NK-92 treated with Interleukin-12 subunit alpha and Interleukin-12 subunit beta, amount 100 ng/mL, for 24 hours (cell line): ENCODE measurements around the gene STT3A.
"Not testable (repeated sequence)": the region's sequence is repeated elsewhere in the genome, so short reads cannot be mapped to it uniquely, and the experiment has no call there.

Source experiments
- DNase-seq: peaks from one replicate; lab custom pipeline; 2025; lab: John Stamatoyannopoulos, UW

STT3A gene

DNA sequence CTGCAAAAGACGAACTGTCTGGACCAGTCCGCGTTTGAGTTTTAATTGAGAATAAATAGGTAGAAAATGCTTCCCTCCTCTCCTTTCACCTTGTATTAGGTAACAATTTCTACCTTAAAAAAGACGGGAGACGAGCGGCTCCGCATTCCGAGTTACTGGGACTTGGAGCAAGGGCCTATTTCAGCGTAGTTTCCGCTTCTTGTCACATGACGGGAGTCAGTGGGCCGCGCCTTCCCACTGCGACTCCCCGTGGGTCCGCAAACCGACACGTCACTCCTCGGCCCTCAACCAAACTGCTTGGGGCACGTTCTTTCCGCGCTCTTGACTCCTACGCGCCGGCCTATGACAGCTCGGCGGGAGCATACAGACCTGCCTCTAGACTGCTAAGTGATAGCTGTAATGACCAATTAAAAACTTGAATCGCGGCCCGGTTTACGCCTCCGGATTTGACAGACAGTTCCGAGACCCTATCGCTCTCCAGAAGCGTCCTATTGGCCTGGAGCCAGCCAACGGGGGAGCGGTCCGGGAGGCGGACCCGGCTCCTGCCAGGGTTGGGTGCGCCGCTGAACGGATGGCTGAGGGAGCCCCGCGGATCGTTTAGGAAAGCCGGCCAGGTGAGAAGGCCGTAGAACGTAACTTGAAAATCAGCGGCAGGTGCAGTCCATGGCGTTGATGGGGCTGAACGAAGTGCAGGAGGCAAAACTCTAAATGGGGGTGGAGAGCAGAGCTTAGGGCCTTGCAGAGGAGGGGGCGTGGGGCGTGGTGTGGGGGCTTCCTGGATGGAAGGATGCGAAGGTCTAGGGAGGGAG is at the start of gene STT3A:
Gene STT3A, plus strand, starts transcription at position 548 of the 809 bp plus-strand sequence. CDS start 3,064 bp downstream, outside the sequence.
- DNase-seq = peak; percentile 98

GRCh38 chr11:125550780-125551179 is 41.9 kb upstream of the STT3A start:
- no peak for DNase-seq

GRCh38 chr11:125551835-125552342 is 40.8 kb upstream of the STT3A start:
- DNase-seq = no peak

DNA sequence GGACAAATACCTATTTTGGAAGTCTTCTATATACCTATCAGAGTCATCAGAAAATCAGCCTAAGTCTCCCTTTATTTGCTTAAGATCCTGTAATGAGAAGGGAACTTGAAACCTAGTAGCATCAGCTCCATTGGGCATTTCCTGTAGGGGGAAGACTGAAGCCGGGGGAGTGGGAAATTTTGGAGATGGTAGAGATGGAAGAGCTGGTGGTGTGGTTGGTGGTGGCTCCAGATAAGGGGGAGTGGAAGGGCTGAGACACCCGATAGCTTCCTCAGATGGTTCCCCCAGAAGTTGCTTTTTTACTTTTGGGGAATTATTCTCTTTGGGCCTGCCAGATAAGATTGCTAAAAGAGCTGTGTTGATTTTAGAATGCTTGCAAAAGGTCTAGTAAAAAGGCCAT is 39.7 kb upstream of the STT3A start:
- no peak for DNase-seq

- DNase-seq = no peak
Measured at GRCh38 chr11:125553357-125553756, 39.3 kb upstream of the STT3A start.

GRCh38 chr11:125554038-125554437 is 38.6 kb upstream of the STT3A start:
- no peak for DNase-seq

- DNase-seq = no peak
Measured at GRCh38 chr11:125559888-125560287, 32.8 kb upstream of the STT3A start.

- DNase-seq = no peak
Measured at GRCh38 chr11:125561924-125562323, 30.7 kb upstream of the STT3A start.

GRCh38 chr11:125562430-125562829 is 30.2 kb upstream of the STT3A start:
- DNase-seq = no peak

DNA sequence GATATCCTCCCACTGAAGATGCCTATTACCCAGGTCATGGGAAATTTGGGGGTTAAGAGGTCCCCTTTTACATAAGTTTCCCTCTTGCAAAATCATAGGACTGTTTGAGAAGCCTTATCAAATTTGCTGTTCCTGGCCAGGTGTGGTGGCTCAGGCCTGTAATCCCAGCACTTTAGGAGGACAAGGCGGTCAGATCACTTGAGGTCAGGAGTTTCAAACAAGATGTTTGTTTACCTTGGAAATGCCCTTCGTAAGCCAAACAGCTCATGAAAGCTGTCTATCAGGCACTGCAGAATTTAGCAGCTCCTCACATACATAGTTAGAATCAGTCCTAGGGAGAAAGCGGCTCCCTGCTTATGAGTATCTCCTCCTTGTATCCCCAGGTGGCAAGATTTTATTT is 28.3 kb upstream of the STT3A start:
- no peak for DNase-seq

GRCh38 chr11:125566235-125566634 is 26.4 kb upstream of the STT3A start:
- no peak for DNase-seq

DNA sequence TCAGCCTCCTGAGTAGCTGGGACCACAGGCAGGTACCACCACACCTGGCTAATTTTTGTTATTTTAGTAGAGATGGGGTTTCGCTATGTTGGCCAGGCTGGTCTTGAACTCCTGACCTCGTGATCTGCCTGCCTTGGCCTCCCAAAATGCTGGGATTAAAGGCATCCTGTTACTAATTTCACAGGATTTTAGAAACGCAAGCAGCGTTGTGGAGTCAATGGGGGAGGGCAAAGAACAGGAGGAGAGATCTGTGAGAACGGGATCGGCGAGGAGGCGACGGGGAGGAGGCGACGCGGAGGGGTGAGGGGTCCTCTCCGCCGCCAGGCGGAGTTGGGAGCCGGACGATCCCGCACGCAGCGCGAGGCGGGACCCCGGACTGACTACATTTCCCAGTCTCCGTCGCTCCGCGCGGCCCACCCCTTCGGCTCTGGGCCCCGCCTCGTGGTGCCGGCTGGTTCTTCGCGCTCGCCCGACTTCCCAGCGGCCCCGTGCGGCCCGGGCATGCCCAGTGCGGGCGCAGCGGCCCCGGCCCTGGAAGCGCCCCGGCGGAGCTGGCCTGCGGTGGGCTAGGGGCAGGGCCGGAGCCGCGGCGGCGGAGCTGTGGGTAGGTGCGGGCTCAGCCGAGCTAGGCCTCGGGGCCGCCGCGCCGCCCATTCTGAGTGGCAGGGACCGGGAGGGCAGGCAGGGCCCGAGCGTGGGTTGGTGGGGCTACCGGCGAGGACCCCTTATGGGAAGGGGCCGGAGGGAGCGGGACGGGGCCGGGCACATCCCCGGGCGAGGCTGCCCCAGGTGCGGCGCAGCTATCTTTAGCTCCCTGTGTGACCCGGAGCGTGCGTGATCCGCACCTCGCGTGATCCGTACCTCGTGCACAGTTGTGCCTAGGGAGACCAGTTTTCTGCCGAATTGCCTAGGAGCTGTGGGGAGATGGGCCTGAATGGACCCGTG is 23.4 kb upstream of the STT3A start, which contains the start of gene EI24:
Gene EI24, plus strand, starts transcription at position 508 of the 945 bp plus-strand sequence. CDS start 3,051 bp downstream, outside the sequence.
- DNase-seq = peak; percentile 86

- no peak for DNase-seq
Measured at GRCh38 chr11:125569915-125570621, 22.6 kb upstream of the STT3A start.

- no peak for DNase-seq
Measured at GRCh38 chr11:125570952-125571351, 21.7 kb upstream of the STT3A start.

- DNase-seq = no peak
Measured at GRCh38 chr11:125572916-125573315, 19.7 kb upstream of the STT3A start.

DNA sequence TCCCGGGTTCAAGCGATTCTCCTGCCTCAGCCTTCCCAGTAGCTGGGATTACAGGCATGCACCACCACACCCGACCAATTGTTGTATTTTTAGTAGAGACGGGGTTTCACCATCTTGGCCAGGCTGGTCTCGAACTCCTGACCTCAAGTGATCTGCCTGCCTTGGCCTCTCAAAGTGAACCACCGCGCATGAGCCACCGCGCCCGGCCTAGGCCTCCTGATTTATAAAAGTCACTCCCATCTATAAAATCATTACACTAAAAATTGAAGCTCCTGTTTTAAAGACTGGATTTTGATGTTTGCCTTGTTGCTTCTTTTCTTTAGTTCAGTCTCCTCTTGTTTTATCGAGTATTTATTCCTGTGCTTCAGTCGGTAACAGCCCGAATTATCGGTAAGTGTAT is 15.5 kb upstream of the STT3A start:
- DNase-seq = not testable (repeated sequence)

- DNase-seq = no peak
Measured at GRCh38 chr11:125578783-125579182, 13.9 kb upstream of the STT3A start.

DNA sequence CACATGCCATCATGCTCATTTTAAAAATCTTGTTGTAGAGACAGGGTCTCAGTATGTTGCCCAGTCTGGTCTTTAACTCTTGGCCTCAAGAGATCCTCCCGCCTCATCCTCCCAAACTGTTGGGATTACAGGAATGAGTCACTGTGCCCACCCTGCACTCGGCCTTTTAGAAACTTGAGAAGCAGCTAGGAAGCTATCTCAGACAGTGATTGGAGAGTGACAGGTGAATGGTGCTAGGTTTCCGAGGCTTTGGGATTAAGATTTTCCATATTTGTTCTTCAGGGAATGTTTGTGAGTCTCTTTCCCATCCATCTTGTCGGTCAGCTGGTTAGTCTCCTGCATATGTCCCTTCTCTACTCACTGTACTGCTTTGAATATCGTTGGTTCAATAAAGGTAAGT is 12.8 kb upstream of the STT3A start:
- DNase-seq = no peak

- no peak for DNase-seq
Measured at GRCh38 chr11:125583496-125583895, 9.2 kb upstream of the STT3A start.

DNA sequence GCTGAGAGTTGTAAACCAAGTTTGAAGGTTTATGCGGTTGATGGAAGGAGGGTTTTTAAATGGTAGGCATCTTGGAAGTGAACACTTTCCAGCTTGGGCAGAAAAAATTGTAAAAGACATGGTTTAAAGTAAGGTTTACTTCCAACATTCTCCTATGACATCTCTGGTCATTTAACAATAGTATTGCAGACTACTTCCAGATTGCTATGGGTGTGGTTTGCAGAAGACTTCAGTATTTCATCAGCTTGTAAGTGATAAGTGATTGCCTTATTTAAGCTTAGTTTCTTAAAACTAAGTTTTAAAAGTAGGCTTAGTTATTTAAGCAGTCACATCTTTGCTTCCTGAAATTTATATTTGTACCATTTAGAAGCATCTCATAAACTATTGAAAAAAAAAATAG is 7.2 kb upstream of the STT3A start:
- no peak for DNase-seq

DNA sequence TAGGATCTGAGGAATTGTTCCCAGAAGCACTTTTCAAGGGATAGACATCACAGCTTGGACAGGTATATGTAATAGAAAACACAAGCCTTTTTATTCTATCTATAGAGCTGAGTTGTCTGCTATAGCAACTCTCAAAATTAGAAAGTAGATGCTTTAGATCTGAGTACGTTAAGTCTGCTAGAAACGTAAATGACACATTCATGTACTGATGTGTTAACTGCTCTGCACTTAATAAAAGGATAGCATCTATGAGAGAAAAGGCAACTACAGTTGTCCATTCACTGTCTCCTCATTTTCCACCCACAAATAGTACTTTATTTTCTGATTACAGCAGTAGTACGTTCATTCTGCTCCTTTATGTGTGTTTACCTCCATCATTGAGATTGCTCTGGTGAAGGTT is 6.0 kb upstream of the STT3A start:
- DNase-seq = no peak

GRCh38 chr11:125587480-125587879 is 5.2 kb upstream of the STT3A start:
- DNase-seq = no peak
